NCI-H2107 (cell line): Measurements from ENCODE around the gene OR9Q1.
"Not testable (repeated sequence)": the region's sequence is repeated elsewhere in the genome, so short reads cannot be mapped to it uniquely, and the experiment has no call there.

ENCODE experiments used
- DNase-seq: peaks from one replicate; lab custom pipeline; 2025; lab: John Stamatoyannopoulos, UW

The OR9Q1 gene, protein sequence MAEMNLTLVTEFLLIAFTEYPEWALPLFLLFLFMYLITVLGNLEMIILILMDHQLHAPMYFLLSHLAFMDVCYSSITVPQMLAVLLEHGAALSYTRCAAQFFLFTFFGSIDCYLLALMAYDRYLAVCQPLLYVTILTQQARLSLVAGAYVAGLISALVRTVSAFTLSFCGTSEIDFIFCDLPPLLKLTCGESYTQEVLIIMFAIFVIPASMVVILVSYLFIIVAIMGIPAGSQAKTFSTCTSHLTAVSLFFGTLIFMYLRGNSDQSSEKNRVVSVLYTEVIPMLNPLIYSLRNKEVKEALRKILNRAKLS

DNA sequence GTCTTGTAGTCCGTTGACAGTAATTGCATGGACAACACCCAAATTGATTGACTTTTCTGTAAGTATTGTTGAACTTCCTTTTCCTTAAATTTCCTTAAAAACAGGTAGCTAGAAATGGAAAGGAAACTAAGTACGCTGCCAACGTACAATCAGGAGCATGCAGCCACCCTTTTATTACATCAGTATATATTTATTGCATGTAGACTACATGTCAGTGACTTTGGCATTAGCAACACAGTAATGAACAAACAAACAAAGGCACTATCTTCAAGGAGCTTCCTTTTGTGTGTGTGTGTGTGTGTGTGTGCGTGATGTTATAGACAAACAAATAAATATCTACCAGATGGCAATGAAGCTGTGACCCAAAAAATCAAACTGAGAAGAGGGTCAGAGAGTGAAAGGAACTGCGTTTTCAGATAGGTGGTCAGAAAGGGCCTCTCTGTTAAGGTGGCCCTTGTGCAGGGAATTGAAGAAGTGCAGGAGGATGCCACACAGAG is at the start of gene OR9Q1:
OR9Q1 (plus strand) TSS at position 447 of the 497 bp plus-strand sequence. CDS start 155,564 bp downstream, outside the sequence.
- no peak for DNase-seq

DNA sequence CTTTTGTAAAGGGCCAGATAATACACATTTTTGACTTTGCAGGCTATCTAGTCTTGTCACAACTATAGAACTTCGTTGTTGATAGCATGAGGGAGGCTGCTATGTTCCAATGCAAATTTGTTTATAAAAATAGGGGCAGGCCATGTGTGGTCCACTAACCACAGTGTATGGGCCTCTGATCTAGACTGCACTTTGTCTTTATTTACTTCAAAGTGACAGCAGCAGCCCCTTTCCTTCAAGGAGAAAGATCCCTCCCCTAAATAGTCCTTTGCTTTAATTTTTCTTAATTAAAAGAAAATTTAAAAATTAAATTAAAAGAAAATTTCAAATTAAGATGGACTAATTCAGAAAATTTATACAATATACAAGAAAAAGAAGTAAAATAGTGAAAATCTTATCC is 49.5 kb upstream of the OR9Q1 start:
- no peak for DNase-seq

DNA sequence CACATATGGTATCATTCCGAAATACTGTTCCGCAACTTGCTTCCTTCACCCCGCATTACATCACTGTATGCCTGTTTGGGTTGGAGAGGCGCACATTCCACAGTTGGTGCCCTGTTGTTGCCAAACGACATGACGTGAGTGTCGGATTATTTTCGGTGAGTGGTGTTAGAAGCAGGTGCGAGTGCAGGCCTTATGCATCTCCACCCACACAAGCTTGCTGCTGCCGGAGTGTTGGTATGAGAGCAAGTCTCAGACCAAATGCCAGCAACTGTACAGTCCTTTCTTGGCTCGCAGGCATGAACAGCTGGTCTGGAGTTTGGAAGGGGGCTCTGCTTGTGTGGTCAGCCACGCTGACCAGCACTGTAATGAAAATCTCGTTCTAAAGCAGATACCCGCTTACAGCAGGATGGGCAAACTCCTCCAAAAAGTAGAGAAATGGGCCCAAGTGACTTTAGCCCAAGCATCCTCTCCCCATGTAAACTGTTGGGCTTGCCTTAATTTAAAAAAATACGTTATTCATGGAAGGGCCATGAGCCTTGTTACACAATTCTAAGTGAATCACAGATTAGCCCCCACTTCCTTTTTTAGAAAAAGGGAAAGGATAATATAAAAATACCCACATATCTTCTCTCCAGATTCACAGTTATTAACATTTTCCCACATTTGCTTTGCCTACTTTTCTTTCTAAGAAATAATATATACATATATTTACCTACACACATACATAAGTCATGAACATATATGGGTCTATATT is 48.7 kb upstream of the OR9Q1 start:
- DNase-seq, result no peak

DNA sequence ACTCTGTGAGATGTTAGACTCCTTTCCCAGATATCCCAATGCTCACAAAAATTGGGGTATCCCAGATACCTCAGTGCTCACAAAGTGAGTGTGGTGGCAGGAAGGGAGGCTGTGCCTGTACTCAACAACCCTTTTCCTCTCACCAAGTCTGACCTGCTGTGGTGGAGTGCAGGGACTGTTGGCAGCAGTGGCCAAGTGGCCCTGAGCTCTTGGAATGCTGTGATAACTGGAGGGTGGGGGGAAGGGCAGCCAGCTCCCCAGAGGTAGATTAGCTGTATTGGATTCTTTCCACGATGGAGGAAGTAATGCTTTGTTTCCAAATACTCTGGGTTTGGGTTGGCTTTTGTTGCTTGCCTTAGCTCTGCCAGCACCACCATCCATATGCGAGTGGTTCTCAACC is 46.0 kb upstream of the OR9Q1 start:
- DNase-seq, result no peak

DNA sequence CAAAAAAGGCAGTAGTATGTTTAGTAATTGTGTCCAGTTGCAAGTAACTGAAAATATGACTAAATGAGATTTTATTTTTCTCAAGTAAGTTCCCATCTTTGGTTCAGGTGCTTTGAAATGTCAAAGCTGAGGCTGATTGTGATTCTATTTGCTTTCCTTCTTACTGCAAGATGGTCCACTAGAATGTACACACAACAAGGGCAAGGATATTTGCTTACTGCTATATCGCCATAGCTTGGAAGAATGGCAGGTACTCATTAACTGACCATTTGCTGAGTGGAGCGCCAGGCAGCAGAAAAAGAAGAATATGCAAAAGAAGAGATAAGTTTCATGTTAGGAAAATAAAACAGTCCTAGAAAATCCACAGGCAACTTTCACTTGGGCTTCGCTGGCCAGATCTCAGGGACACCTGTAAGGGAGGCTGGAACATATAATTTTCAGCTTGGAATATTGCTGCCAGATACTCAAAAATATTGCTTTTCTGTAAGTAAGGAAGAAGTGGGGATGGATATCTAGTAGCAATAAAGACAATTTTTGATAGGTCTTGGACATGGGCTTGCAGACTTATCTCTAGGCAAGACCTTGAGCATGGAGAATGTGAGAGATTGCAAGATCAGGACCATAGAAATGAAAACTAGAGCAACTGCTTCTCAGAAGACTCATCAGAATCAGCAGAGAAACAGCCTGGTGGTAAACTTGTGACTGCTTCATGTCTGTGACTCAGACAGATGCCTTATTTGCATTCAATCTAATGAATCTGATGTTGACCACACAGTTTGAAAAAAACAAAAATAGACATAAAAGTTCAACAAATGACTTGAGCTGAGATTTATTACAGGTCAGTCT is 44.8 kb upstream of the OR9Q1 start:
- DNase-seq, result no peak

DNA sequence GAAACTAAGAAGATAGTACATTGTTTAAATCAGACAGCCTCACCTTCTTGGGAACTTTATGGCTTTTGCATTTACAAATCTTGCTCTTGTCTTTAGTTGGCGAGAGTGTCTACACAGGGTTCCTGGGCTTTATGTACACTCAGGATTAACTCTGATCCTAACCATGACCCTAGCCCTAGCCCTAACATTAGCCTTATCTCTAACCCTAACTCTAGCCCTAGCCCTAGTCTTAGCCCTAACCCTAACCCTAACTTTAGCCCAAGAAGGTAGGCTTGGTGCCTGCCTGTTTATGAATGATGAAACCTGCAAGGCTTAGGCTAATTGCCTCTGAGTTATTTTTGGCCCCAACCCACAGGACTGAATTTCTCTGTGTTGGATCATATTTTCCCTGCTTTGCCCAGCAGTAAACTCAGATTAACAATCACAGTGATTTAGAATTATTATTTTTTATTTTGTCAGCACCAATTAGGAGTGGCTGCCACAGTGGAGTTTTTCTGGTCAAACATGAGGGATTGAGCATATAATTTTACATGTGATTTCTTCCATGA is 44.1 kb upstream of the OR9Q1 start:
- DNase-seq, result no peak

DNA sequence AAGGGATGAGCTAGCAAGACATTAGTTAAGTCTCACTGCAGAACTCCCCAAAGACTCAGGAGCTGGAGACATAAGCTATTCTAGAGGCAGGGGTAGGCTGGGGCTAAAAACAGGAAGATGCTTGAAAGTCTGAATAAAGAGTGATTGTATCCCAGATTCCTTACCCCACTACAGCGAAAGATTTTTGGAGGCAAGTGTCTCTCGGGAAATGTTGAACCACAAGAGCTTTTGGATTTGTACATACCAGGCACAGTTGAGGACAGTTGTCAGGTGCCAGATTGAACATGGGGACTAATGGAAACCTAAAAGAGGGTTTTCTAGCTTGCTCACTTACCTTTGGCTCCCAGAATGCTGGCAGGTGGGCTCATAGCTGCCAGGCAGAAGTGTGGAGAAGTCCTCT is 43.5 kb upstream of the OR9Q1 start:
- DNase-seq, result no peak

DNA sequence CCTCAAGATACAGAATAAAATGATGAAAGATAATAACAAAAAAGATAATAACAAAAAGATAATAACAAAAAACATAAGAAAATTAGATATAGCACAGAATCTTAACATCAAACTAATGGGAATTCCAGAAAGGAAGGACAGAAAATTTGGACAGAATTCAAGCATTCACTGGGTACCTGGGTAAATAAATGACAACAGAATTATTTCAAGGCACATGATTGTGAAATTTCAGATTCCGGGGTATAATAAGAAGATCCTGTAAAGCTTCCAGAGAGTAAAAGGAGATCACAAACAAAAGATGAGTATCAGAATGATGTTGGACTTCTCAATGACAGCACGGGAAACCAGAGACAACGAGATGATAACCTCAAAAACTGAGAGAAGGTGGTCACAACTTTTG is 42.1 kb upstream of the OR9Q1 start:
- no peak for DNase-seq

DNA sequence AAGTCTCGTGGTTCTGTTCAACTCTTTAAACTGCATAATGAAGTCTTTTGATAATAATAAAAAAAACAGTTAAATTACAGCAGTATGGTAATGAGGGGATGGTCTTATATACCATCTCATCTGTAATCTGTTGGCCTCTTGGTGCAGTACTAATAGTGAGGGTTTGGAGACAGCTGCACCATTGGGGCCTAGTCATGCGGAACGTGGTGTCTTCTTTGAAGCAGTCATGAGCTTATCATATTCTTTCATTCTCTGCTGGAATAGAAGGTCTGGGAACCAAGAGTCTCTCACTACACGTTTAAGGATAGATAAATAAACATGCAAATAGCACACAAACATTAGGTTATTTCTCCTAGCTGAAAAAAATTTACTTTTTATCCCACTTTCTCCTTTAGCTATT is 40.9 kb upstream of the OR9Q1 start:
- no peak for DNase-seq

DNA sequence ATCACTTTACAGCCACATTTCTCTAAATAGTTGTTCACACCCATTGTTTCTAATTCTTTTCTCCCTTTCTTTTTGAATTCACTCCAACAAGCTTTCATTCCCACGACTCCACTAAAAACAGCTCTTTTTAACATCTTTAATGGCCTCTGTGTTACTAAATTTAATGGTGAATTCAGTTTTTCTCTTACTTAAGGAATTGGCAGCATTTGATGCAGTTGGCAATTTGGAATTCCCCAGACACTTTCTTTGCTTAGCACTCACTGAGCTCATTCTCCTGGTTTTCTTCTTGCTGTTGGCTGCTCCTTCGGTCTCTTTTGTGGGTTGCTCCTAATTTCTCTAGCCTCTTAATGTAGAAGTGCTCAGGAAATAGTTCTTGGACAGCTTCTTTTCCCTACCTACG is 40.5 kb upstream of the OR9Q1 start:
- no peak for DNase-seq

DNA sequence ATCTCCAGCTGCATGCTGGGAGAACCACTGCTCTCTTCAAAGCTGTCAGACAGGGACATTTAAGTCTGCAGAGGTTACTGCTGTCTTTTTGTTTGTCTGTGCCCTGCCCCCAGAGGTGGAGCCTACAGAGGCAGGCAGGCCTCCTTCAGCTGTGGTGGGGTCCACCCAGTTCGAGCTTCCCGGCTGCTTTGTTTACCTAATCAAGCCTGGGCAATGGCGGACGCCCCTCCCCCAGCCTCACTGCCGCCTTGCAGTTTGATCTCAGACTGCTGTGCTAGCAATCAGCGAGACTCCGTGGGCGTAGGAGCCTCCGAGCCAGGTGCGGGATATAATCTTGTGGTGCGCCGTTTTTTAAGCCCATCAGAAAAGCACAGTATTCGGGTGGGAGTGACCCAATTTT is 24.2 kb upstream of the OR9Q1 start:
- not testable (repeated sequence) for DNase-seq

DNA sequence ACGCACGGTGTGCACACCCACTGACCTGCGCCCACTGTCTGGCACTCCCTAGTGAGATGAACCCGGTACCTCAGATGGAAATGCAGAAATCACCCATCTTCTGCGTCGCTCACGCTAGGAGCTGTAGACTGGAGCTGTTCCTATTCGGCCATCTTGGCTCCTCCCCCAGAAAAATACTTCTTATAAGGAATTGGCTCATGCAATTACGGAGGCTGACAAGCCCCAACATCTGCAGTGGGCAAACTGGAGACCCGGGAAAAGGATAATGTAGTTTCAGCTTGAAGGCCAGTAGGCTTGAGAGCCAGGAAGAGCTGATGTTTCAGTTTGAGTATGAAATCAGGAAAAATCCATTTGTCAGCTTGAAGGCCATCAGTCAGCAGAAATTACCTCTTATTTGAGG is 23.7 kb upstream of the OR9Q1 start:
- not testable (repeated sequence) for DNase-seq

DNA sequence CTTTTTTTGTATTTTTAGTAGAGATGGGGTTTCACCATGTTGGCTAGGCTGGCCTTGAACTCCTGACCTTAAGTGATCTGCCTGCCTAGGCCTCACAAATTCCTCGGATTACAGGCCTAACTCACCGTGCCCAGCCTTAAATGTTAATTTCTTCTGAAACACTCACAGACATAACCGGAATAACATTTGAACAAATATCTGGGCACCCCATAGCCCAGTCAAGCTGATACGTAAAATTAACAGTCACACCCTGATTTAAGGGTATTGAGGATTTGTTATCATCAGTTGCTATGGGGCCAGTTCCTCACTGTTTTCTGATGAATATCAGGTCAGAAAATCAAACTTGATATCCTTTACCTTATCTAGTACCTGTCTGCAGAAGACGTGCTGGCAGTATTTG is 23.0 kb upstream of the OR9Q1 start:
- DNase-seq, result no peak

DNA sequence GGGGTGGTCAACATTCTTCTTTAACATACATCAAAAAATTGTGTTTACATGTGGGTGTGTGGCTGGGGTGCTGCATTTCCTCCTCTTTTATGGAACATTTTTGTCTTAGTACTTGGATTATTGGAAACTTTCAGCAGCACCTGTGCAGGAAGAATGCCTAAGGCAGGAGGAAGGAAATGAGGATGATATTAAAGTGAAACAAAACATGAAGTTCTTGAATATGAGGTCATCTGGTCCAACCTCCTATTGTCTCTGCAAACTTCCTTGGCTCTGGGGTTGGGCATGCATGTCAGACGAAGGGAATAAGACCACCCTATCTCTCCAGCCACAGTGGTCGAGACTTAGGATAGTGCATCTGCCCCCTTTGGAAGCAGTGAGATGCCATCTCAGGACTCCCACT is 20.6 kb upstream of the OR9Q1 start:
- DNase-seq, result no peak

DNA sequence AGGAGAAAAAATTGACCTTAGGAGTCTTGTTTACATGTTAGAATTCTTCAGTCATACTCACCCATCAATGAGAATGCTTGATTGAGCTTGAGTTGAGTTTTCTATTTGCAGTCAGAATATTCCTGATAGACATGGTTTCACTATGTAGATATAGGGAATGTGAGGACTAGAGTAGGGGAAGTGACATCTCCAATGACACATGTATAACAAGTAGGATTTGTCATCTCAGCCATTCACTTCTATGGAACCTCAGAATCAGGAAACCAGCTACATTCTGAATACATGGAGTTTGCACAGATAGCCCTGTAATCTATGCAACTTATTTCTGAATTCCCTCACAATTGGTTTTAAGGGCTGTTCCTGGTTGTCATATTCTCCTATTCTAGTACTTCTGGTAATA is 20.1 kb upstream of the OR9Q1 start:
- DNase-seq, result no peak

DNA sequence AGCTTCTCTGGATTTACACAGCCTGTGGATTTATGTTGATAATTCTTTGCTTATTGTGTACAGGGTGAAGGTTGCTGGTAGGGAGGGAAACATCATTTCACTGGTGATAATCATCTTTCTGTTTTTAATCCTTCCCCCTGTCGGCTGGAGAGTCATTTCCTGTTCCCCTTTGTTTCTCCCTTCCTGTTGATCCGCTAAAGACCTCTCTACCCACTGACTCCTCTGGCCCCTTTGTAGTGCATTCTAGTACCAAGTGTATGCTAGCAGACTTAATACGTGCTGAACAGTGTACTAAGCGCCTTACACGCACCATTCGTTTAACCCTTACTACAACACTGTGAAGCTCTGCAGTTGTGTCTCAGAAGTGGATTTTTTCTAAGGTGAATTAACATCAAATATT is 19.0 kb upstream of the OR9Q1 start:
- DNase-seq, result no peak

DNA sequence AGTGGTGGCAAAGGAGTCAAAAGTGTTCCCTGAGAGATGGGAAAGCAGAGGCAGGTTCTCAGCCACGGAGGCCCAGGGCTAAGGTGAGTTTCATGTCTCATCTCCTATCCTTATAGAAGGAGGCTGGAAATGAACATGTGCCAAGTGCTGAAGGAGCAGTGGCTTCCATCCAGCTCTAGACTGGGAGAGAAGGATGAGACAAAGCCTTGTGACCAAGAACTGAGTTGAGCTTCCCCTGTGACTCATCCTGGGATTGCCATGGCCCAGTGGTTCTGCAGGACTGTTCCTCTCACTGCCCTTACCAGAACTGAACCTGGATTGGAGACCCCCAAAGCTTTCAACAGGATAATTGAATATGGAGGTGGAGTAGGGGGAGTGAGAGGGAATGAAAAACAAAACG is 16.7 kb upstream of the OR9Q1 start:
- DNase-seq, result no peak

DNA sequence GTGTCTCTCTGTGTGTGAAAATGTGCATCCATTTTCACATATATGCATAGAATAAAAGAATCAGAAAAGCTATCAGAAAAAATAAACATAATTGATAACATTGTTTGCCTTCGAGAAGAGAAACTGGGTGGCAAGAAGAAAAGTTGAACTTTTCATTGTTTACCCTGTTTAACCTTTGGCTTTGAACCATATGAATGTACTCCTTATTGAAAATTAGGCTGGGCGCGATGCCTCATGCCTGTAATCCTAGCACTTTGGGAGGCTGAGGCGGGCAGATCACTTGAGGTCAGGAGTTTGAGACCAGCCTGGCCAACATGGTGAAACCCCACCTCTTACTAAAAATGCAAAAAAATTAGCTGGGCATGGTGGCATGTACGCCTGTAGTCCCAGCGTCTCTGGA is 11.9 kb upstream of the OR9Q1 start:
- DNase-seq, result no peak

DNA sequence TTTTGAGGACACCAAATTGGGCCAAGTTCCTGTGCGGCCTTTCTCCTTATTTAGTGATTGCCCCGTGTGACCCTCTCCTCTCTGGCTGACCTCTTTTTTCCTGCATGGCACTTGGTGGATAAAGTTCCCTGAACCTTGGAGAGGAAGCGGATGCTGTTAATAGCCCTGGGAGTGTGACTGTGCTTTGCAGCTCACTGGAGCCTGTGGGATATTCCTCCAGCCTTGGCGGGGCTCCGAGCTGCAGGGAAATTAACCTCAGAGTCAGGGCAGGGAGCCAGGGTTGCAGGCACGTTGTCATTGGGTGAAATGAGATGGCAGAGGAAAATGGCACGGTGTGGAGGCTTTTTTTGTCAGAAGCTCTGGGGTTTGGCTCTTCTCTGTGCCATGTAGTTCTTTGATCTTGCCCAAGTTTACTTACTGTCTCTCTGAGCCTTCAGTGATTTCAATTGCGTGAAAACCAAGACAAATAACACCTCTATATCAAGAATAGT is 965 bp downstream of the OR9Q1 start:
- DNase-seq, result no peak

DNA sequence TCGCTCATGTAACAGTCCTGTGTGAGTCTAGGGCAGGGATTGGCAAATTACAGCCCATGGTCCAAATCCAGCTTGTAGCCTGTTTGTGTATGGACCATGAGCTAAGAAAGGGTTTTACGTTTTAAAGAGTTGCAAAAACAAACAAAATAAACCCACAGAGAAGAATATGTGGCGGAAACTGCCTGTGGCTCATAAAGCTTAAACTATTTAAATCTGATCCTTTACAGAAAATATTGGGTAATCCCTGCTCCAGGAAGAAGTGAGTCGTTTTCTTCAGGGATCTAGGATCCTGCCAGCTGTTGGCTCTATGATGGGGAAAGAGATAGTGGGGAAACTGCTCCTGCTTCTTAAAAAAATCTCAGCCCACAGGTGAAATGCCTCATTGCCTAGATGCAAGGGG is 3.7 kb downstream of the OR9Q1 start:
- DNase-seq, result no peak

DNA sequence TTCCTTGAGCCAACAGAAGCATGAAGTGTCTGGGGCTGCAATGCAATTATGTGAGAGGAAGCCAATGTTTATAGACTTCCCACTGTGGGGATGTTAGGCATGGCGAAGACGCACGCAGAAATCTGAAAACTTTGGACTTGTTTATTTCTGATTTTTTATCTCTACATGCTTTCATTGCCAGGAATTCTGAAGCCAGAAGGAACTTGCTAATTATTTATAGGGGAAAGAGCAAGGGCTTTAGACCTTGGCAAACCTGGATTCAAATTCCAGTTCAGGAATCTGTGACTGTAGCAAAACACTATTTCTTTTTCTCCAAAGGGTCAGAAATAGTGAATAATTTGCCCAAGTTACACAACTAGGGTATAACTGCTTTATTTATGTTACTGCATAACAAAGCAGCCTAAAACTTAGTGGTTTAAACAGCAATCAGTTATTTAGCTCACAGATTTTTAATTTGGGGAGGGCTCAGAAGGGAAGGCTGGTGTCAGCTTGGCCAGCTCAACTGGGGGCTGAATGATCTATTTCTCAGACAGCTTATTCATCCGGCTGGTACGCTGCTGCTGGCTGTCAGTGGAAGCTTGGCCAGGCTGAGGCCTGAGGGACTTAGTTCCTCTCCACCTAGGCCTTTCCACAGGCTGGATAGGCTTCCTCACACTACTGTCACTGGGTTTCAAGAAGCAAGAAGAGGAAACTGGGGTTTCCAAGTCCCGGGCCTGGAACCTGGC is 5.2 kb downstream of the OR9Q1 start:
- DNase-seq, result no peak

DNA sequence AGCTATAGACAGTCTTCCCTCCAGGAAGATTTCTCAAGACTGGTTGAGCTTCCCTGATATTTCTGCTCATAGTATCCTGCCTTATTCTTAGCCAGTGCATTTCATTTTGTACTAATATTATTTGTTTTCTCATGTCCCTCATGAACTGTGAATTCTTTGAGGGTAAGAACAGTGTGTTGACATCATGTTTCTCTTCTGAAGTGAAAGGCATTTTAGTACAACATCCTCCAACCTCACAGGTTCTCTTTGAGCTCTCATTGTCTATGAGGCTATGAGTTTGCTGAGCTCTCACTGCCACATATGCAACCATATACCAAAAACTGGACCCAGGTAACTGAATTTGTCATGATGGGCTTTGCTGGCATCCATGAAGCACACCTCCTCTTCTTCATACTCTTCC is 7.0 kb downstream of the OR9Q1 start, which contains the start of gene OR6Q1:
OR6Q1 (plus strand) TSS at position 301 of the 400 bp plus-strand sequence; CDS start at position 301, 0 bp downstream.
- DNase-seq, result no peak
